OCI-M2 (cell line): ENCODE measurements around the gene PIK3AP1.
"Not testable (repeated sequence)": the region's sequence is repeated elsewhere in the genome, so short reads cannot be mapped to it uniquely, and the experiment has no call there.

ENCODE experiments used
- DNase-seq: peaks from one replicate; lab custom pipeline; 2025; ENCODE audit not compliant: unreplicated experiment; lab: John Stamatoyannopoulos, UW

The PIK3AP1 gene, protein sequence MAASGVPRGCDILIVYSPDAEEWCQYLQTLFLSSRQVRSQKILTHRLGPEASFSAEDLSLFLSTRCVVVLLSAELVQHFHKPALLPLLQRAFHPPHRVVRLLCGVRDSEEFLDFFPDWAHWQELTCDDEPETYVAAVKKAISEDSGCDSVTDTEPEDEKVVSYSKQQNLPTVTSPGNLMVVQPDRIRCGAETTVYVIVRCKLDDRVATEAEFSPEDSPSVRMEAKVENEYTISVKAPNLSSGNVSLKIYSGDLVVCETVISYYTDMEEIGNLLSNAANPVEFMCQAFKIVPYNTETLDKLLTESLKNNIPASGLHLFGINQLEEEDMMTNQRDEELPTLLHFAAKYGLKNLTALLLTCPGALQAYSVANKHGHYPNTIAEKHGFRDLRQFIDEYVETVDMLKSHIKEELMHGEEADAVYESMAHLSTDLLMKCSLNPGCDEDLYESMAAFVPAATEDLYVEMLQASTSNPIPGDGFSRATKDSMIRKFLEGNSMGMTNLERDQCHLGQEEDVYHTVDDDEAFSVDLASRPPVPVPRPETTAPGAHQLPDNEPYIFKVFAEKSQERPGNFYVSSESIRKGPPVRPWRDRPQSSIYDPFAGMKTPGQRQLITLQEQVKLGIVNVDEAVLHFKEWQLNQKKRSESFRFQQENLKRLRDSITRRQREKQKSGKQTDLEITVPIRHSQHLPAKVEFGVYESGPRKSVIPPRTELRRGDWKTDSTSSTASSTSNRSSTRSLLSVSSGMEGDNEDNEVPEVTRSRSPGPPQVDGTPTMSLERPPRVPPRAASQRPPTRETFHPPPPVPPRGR

GRCh38 chr10:96720422-96721206 lies at the start of gene PIK3AP1:
Gene PIK3AP1, minus strand, starts transcription at chr10:96720514. Its CDS starts 120 bp downstream, at chr10:96720394.
- no peak for DNase-seq

DNA sequence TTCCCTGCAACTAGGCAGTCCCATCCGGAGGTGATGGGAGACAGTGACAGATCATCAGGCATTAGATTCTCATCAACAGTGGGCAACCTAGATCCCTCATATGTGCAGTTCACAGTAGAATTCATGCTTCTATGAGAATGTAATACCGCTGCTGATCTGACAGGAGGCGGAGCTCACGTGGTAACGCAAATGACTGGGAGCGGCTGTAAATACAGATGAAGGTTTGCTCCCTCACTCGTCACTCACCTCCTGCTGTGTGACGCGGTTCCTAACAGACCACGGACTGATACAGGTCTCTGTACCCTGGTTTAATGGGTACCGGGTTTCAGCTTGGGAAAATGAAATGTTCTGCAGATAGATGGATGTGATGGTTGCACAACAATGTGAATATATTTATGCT lies 47.8 kb upstream of the PIK3AP1 start:
- no peak for DNase-seq

DNA sequence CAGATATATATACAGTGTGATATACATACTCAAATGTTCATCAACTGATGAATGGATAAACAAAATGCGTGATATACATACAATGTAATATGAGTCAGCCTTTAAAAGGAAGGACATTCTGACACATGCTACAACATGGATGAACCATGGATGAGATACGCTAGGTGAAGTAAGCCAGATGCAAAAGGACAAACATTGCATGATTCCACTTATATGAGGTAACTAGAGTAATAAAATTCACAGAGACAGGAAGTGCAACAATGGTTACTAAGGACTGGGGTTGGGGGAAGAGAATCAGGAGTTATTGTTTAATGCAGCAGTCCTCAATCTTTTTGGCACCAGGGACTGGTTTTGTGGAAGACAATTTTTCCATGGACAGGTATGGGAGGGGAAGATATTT lies 47.3 kb upstream of the PIK3AP1 start:
- no peak for DNase-seq

GRCh38 chr10:96765406-96766240 lies 45.3 kb upstream of the PIK3AP1 start:
- no peak for DNase-seq

DNA sequence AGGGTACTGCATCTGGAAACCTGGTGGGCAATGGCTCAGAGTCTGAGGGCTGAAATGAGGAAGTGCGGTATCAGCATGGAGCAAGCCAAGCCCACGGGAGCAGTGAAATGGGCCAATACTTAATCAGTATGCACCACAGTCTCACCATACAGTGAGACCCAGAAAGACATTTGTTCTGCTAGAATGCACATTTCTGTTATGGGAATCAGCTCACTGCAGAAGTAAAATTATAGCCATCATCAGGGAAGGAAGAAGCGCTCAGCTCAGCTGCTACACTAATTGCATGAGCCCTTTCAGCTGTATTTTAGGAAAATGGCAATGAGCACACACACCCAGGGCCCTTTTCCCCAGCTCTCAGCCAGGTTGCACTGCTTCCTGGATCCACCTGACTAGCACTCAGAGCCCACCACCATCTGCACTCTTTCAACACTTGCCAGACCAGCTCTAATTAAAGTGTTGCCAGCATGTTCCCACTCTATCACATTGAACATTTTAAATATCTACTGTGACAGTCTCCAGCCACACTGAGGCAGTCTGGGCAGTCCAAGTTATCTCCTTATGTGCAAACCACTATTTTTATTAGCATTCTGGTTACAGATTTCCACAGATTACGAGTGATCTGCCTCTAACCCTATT lies 44.2 kb upstream of the PIK3AP1 start:
- DNase-seq: peak; percentile 60

GRCh38 chr10:96758423-96758822 lies 38.1 kb upstream of the PIK3AP1 start:
- DNase-seq: no peak

GRCh38 chr10:96756111-96756903 lies 36.0 kb upstream of the PIK3AP1 start:
- no peak for DNase-seq

- no peak for DNase-seq
These were observed 33.6 kb upstream of the PIK3AP1 start for GRCh38 chr10:96753956-96754355.

DNA sequence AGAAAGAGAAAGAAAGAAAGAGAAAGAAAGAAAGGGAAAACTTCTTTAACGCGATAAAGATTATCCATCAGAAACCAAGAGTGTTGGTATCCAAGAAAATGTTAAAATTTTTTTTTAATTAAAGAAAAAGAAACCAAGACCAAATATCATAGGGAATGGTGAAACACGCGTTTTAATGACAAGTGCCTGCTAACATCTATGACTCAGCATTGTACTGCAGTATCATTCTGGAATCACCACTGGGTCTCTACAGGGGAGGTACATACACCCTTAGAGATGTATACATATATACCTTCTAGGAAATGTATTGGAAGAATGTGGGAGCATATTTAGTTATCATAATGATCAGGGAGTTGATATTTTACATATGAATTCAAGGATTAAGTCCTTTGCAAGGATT lies 32.1 kb upstream of the PIK3AP1 start:
- DNase-seq: no peak

DNA sequence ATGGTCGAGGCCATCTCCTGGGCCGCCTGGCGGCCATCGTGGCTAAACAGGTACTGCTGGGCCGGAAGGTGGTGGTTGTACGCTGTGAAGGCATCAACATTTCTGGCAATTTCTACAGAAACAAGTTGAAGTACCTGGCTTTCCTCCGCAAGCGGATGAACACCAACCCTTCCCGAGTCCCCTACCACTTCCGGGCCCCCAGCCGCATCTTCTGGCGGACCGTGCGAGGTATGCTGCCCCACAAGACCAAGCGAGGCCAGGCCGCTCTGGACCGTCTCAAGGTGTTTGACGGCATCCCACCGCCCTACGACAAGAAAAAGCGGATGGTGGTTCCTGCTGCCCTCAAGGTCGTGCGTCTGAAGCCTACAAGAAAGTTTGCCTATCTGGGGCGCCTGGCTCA lies 30.0 kb upstream of the PIK3AP1 start:
- not testable (repeated sequence) for DNase-seq

DNA sequence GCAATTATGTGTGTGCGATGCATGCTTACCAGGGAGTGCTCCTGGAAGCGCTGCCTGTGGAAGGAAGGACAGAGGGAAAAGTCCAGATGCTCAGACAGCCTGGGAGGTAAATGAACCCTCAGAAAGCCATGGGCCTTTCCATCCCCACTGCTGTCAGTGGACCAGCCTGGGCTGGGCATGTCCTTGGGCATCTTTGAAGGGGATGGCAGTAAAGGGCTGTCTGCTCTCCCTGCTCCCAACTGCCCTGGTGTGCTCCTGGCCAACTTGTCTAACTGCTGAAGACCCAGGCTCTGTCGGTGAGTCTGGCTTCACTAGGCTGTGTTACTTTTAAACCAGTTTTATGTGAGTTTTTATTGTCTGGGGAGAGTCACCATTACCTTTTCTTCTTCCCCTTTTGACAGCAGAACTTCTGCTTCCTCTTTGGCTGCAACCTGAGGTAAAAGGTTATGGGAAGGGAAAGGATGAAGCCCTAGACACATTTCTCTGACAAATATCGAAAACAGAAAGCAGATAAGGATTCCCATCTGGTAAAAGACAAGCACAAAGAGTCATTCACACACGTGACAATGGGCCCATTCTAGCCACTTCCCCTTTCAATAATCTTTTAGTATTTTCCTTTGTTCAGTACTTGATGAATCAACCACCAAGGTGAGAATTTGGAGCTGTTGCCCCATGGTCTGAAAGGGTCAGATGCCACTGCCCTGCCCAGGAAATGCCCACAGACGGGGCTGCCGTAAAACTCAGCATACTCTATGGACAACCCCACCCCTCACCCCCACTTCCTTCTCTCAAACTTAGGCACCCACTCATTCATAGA lies 27.6 kb upstream of the PIK3AP1 start:
- no peak for DNase-seq

- DNase-seq: no peak
These were observed 26.2 kb upstream of the PIK3AP1 start for GRCh38 chr10:96746503-96746902.

GRCh38 chr10:96745950-96746349 lies 25.6 kb upstream of the PIK3AP1 start:
- no peak for DNase-seq

DNA sequence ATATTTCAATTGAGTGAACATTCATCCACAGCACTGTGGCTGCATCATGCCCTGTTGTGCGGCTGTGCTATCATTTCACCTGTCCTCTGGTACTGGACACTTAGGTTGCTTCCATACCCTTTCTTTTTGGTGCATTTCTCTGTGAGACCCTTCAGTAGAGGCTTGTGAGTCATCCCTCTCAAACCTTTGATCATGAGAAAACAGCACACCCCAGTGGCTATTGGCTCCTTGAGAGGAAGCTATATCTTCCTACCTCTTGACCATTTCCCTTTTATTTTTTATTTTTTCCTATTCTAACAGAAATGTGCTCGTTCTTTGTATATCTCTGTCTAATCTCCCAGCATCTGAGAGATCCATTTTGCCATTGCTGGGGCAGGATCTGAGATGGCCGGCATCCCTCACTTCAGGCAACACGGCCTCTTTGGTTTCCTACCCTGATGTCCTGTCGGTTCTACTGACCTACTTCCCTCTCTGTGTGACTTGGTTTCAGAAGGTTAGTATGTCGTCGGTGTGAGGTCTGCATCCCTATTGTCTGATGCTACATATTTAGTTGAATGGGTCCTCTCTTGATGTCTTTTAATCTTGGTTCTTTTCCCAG lies 23.8 kb upstream of the PIK3AP1 start:
- no peak for DNase-seq

DNA sequence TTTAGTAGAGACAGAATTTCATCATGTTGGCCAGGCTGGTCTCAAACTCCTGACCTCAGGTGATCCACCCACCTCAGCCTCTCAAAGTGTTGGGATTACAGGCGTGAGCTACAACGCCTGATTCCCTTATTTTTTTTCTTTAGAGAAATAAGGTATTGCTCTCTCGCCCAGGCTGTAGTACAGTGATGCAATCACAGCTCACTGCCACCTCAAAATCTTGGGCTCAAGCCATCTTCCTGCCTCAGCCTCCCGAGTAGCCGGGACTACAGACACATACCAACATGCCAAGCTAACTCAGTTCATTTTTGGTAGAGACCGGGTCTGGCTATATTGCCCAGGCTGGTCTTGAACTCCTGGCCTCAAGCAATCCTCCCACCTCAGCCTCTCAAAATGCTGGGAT lies 21.2 kb upstream of the PIK3AP1 start:
- DNase-seq: not testable (repeated sequence)

- no peak for DNase-seq
These were observed 20.4 kb upstream of the PIK3AP1 start for GRCh38 chr10:96740579-96741281.

DNA sequence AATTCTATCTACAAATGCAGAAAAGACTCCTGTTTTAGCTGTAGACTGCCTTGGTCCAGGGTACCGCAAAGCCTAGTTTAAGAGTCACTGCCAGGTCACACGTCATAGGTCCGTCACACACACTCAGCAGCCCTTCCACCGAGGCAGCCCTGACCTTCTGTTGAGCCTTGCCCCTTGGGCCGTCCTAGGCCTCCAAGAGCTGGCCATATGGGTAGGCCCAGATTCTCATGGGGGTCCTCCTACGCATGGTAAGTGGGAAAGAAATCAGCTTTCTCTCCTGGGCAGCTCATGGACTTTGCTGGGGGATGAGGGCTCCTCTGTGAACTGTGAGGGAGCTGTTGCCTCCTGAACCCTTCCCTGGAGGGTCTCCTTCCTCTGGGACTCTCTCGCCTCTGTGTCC lies 19.8 kb upstream of the PIK3AP1 start:
- DNase-seq: no peak
